K562 (cell line): ENCODE data around the gene BTG2. TPM values are rescaled to one million over a fixed set of nuclear protein-coding genes. Genes with fewer than 3 reads are reported as not detected.

ENCODE experiments used
- CAMTA2 ChIP-seq: fragments of 250-450 bp; sonication (Bioruptor Pico); conservative IDR thresholded peaks from 2 replicates; pipeline ENCODE4 v1.5.1; 2022
- CREB1 ChIP-seq, 2 experiments: sonication (generic) in 1 of 2; formaldehyde crosslinking in 1 of 2; IDR thresholded peaks; 2 replicates each; pipeline versions ENCODE4 v1.6.1 to v1.8.0; 2012 to 2022; ENCODE audit warnings: inconsistent platforms in 1 of 2, mild to moderate bottlenecking in 1 of 2, missing genetic modification reagents in 1 of 2, moderate library complexity in 1 of 2
- CREM ChIP-seq: IDR thresholded peaks from 2 replicates; pipeline ENCODE4 v1.6.1; 2014; ENCODE audit warnings: antibody characterized with exemption, low read depth
- FOSL1 ChIP-seq: fragments of 200-800 bp; sonication (Bioruptor generic); conservative IDR thresholded peaks from 2 replicates; pipeline ENCODE4 v1.6.1; 2016; ENCODE audit warnings: missing genetic modification characterization, missing compliant biosample characterization
- NFATC3 ChIP-seq: fragments of 450-650 bp; IDR thresholded peaks from 2 replicates; pipeline ENCODE4 v1.6.1; 2017; ENCODE audit warnings: mild to moderate bottlenecking
- PHF21A ChIP-seq: fragments of 450-650 bp; IDR thresholded peaks from 2 replicates; pipeline ENCODE4 v1.6.1; 2017; ENCODE audit warnings: low read depth, borderline replicate concordance
- PHTF2 ChIP-seq: fragments of 250-450 bp; sonication (Bioruptor Pico); IDR thresholded peaks from 2 replicates; pipeline ENCODE4 v1.5.0; 2021; ENCODE audit warnings: mild to moderate bottlenecking
- PTRF ChIP-seq: fragments of 450-650 bp; IDR thresholded peaks from 2 replicates; pipeline ENCODE4 v1.6.1; 2016; ENCODE audit warnings: mild to moderate bottlenecking, missing genetic modification characterization, missing compliant biosample characterization
- RBM39 ChIP-seq: fragments of 200-400 bp; formaldehyde crosslinking; optimal IDR thresholded peaks from 2 replicates; pipeline ENCODE3; 2018; ENCODE audit warnings: low read depth, low read length
- SMAD3 ChIP-seq: fragments of 450-650 bp; formaldehyde crosslinking; conservative IDR thresholded peaks from 2 replicates; pipeline ENCODE4 v1.4.0; 2020; ENCODE audit warnings: mild to moderate bottlenecking
- SMARCB1 ChIP-seq: IDR thresholded peaks from 2 replicates; pipeline ENCODE4 v1.6.1; 2011; ENCODE audit warnings: improper control_type of control experiment, low read depth; ENCODE audit not compliant: insufficient read length
- TBP ChIP-seq: optimal IDR thresholded peaks from 2 replicates; pipeline ENCODE3; 2011; ENCODE audit warnings: low read depth, low read length, improper control_type of control experiment
- ZEB2 ChIP-seq: fragments of 450-650 bp; IDR thresholded peaks from 2 replicates; pipeline ENCODE4 v1.6.1; 2016
- ZNF232 ChIP-seq: sonication (generic); formaldehyde crosslinking; IDR thresholded peaks from 2 replicates; pipeline ENCODE4 v1.8.0; 2022; ENCODE audit warnings: mild to moderate bottlenecking, missing genetic modification reagents
- ZNF75A ChIP-seq: fragments of 450-650 bp; formaldehyde crosslinking; IDR thresholded peaks from 2 replicates; pipeline ENCODE4 v1.4.0; 2020; ENCODE audit warnings: mild to moderate bottlenecking
- polyA plus RNA-seq, 8 experiments: library from polyadenylated mRNA; depleted of rRNA in 4 of 8; stranded (reverse) in 5 of 8; unstranded in 3 of 8; fragments of >200 nt; fragmentation: Nextera tagmentation in 2 of 8; fragmentation: Illumina TruSeq in 1 of 8; extraction: Ambion mirVana in 2 of 8; extraction: Trizol in 1 of 8; gene quantifications; 2 replicates each; pipeline versions ENCODE4 v1.2.1 to v1.2.3, GENCODE V29; 2011 to 2014; ENCODE audit warnings: inconsistent platforms in 1 of 8, missing spikeins in 1 of 8
- total RNA-seq, 7 experiments: library from RNA; depleted of rRNA in 6 of 7; stranded (reverse); fragments of >200 nt in 6 of 7; fragmentation: Illumina TruSeq in 2 of 7; extraction: Trizol in 2 of 7; gene quantifications; 2 replicates each; pipeline versions ENCODE4 v1.2.1 to v1.2.3, GENCODE V29; 2011 to 2021; ENCODE audit warnings: low replicate concordance in 1 of 7
- TF ChIP-seq, protein P1 (sequence below), 2 experiments: fragments of 450-650 bp; IDR thresholded peaks; 2 replicates each; pipeline ENCODE4 v1.6.1; 2016; ENCODE audit warnings: mild to moderate bottlenecking in 2 of 2, borderline replicate concordance in 1 of 2, low read depth in 1 of 2, moderate library complexity in 1 of 2
- TF ChIP-seq, protein P2 (sequence below), 2 experiments: fragments of 450-650 bp; IDR thresholded peaks; 2 replicates each; pipeline ENCODE4 v1.6.1; 2016
- TF ChIP-seq, protein P3 (sequence below): sonication (generic); formaldehyde crosslinking; IDR thresholded peaks from 2 replicates; pipeline ENCODE4 v1.8.0; 2022; ENCODE audit warnings: missing genetic modification reagents, mild to moderate bottlenecking, borderline replicate concordance
- TF ChIP-seq, protein P4 (sequence below): fragments of 250-450 bp; sonication (Bioruptor Pico); IDR thresholded peaks from 2 replicates; pipeline ENCODE4 v1.5.1; 2021; ENCODE audit warnings: mild to moderate bottlenecking

The BTG2 gene
- total and polyA plus RNA-seq, 9 of the 15 experiments (the other 6 are each of a cell fraction or from before 2014, with no cell fraction given), result 2.3 to 41.9 (median 8.7) TPM

DNA sequence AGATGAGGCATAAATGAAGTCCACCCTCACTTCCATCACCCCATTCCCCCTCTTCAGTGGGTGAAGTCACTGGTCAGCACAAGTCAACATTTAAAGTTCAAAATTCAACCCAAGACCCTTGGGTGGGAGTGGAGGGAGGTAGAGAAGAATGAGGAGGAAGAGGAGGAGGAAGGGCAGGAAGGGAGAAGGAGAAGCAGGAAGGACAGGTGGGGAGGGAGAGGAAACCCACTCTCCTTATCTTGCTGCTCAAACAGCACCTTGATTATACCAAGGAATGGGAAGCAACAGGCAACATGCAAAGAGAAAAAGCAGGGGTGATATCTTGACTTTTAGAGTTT, 4.0 kb upstream of the BTG2 start (continued):
- TF ChIP-seq, protein P1, sequence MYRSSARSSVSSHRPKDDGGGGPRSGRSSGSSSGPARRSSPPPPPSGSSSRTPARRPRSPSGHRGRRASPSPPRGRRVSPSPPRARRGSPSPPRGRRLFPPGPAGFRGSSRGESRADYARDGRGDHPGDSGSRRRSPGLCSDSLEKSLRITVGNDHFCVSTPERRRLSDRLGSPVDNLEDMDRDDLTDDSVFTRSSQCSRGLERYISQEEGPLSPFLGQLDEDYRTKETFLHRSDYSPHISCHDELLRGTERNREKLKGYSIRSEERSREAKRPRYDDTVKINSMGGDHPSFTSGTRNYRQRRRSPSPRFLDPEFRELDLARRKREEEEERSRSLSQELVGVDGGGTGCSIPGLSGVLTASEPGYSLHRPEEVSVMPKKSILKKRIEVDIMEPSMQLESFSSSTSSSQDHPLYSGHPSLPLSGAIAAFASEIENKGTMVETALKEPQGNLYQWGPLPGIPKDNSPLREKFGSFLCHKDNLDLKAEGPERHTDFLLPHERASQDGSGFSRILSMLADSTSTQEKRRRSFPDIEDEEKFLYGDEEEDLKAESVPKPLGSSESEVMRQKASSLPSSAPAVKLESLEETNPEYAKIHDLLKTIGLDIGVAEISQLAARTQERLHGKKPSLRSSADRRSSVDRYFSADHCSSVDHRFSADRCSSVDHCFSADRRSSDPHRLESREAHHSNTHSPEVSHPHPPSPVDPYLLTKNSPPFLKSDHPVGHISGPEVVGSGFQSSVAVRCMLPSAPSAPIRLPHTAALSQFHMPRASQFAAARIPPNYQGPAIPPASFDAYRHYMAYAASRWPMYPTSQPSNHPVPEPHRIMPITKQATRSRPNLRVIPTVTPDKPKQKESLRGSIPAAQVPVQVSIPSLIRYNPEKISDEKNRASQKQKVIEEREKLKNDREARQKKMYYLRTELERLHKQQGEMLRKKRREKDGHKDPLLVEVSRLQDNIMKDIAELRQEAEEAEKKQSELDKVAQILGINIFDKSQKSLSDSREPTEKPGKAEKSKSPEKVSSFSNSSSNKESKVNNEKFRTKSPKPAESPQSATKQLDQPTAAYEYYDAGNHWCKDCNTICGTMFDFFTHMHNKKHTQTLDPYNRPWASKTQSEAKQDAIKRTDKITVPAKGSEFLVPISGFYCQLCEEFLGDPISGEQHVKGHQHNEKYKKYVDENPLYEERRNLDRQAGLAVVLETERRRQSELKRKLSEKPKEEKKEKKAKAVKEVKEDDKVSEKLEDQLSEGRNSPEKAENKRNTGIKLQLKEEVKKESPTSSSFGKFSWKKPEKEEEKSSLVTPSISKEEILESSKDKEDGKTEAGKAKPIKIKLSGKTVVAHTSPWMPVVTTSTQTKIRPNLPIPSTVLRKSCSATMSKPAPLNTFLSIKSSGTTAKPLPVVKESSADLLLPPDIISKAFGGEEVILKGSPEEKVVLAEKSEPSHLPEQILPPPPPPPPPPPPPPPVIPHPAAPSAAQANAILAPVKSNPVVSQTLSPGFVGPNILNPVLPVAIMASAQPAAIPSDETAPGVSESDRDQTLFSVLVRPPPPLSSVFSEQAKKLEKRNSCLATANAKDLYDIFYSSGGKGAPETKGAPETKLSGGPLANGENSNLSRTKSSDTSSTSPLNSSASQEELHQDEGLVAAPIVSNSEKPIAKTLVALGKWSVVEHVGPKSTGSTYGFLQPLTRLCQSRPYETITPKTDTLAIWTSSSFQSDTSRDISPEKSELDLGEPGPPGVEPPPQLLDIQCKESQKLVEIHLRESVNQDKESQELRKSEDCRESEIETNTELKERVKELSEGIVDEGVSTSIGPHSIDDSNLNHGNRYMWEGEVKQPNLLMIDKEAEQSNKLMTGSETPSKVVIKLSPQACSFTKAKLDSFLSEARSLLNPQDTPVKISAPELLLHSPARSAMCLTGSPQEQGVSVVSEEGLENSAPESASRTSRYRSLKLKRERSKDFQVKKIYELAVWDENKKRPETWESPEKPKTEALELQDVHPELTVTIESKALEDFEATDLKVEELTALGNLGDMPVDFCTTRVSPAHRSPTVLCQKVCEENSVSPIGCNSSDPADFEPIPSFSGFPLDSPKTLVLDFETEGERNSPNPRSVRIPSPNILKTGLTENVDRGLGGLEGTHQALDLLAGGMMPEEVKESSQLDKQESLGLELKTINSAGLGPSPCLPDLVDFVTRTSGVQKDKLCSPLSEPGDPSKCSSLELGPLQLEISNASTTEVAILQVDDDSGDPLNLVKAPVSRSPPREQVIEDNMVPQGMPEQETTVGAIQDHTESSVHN (IDR thresholded peaks at IDR 0.05; ENCODE audit: borderline replicate concordance in 1 of 2, low read depth in 1 of 2), result no peak
- TF ChIP-seq, protein P2, sequence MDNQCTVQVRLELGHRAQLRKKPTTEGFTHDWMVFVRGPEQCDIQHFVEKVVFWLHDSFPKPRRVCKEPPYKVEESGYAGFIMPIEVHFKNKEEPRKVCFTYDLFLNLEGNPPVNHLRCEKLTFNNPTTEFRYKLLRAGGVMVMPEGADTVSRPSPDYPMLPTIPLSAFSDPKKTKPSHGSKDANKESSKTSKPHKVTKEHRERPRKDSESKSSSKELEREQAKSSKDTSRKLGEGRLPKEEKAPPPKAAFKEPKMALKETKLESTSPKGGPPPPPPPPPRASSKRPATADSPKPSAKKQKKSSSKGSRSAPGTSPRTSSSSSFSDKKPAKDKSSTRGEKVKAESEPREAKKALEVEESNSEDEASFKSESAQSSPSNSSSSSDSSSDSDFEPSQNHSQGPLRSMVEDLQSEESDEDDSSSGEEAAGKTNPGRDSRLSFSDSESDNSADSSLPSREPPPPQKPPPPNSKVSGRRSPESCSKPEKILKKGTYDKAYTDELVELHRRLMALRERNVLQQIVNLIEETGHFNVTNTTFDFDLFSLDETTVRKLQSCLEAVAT (IDR thresholded peaks at IDR 0.05), result peak in 1 of 2 experiments; percentile 29; a peak in 1 of 4 replicates
- TF ChIP-seq RBM39, result no peak
- TF ChIP-seq ZNF232 (CRISPR knock-in tag), result no peak
- TF ChIP-seq NFATC3, result no peak
- TF ChIP-seq SMAD3 (CRISPR knock-in tag), result no peak
- TF ChIP-seq, protein P3, sequence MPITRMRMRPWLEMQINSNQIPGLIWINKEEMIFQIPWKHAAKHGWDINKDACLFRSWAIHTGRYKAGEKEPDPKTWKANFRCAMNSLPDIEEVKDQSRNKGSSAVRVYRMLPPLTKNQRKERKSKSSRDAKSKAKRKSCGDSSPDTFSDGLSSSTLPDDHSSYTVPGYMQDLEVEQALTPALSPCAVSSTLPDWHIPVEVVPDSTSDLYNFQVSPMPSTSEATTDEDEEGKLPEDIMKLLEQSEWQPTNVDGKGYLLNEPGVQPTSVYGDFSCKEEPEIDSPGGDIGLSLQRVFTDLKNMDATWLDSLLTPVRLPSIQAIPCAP (CRISPR knock-in tag), result no peak
- TF ChIP-seq CREM, result no peak
- no peak for TF ChIP-seq PHTF2 (CRISPR knock-in tag)
- no peak for TF ChIP-seq CREB1 (IDR thresholded peaks at IDR 0.05)
- TF ChIP-seq CREB1 (CRISPR knock-in tag; IDR thresholded peaks at IDR 0.05), result 0 out of 2 replicates have a peak, but pooled peaks have one; percentile 23
- no peak for TF ChIP-seq PHF21A
- TF ChIP-seq SMARCB1, result no peak
- TF ChIP-seq PTRF (tag), result no peak
- TF ChIP-seq FOSL1, result no peak
- TF ChIP-seq, protein P4, sequence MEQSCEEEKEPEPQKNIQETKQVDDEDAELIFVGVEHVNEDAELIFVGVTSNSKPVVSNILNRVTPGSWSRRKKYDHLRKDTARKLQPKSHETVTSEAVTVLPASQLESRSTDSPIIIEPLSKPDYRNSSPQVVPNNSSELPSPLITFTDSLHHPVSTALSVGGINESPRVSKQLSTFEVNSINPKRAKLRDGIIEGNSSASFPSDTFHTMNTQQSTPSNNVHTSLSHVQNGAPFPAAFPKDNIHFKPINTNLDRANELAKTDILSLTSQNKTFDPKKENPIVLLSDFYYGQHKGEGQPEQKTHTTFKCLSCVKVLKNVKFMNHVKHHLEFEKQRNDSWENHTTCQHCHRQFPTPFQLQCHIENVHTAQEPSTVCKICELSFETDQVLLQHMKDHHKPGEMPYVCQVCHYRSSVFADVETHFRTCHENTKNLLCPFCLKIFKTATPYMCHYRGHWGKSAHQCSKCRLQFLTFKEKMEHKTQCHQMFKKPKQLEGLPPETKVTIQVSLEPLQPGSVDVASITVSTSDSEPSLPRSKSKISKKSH, result no peak
- TF ChIP-seq TBP, result no peak
- no peak for TF ChIP-seq ZNF75A (CRISPR knock-in tag)
- peak; percentile 48; the same call in 1 of the 2 replicates for TF ChIP-seq ZEB2
- no peak for TF ChIP-seq CAMTA2
